GM12865 (cell line): ENCODE data around the gene FCHO1.
A peak's percentile ranks its signal among the peaks of the same experiment; 100 is the strongest.

Experiments used
- DNase-seq: peaks from one replicate; pipeline ENCODE4 v3.0.0; 2010; ENCODE audit warnings: low read depth
- H3K4me3 ChIP-seq: 2 replicates; pipeline ENCODE4 v1.5.1; 2011; ENCODE audit warnings: mild to moderate bottlenecking, low read depth, low read length, control low read depth
- CTCF ChIP-seq: IDR thresholded peaks from 2 replicates; pipeline ENCODE4 v1.5.1; 2011; ENCODE audit warnings: low read length, control low read depth, low read depth, inconsistent platforms; ENCODE audit not compliant: insufficient read depth; ENCODE audit errors: missing control alignments

FCHO1 gene

GRCh38 chr19:17826508-17827056 is 75.3 kb downstream of the FCHO1 start:
- DNase-seq: no peak
- no peak overlapping the region for H3K4me3 ChIP-seq
- TF ChIP-seq CTCF: no peak

- no peak for DNase-seq
- TF ChIP-seq CTCF: no peak
- H3K4me3 ChIP-seq: no peak overlapping the region
These were observed 78.7 kb downstream of the FCHO1 start for GRCh38 chr19:17829855-17830566.

GRCh38 chr19:17830567-17831418 is 79.5 kb downstream of the FCHO1 start:
- H3K4me3 ChIP-seq: no peak overlapping the region
- TF ChIP-seq CTCF: no peak
- peak; percentile 70 for DNase-seq

GRCh38 chr19:17831419-17831888 is 80.2 kb downstream of the FCHO1 start:
- no peak for TF ChIP-seq CTCF
- no peak overlapping the region for H3K4me3 ChIP-seq
- no peak for DNase-seq

GRCh38 chr19:17832443-17833208 is 81.3 kb downstream of the FCHO1 start:
- DNase-seq: no peak
- no peak for TF ChIP-seq CTCF
- no peak overlapping the region for H3K4me3 ChIP-seq

GRCh38 chr19:17834350-17835181 is 83.3 kb downstream of the FCHO1 start:
- H3K4me3 ChIP-seq: no peak overlapping the region
- no peak for DNase-seq
- no peak for TF ChIP-seq CTCF
